Fibroblast of mammary gland (primary cell): Measurements from ENCODE around the gene RAD51C.

Experiments used
- DNase-seq: peaks from one replicate; pipeline ENCODE4 v3.0.0-alpha.2; 2010; ENCODE audit warnings: low read depth
- H3K4me3 ChIP-seq: 2 replicates; pipeline ENCODE4 v1.5.1; 2011; ENCODE audit warnings: low read depth, mild to moderate bottlenecking, low read length, moderate library complexity; ENCODE audit not compliant: control insufficient read depth
- TF ChIP-seq, protein P1 (sequence below): conservative IDR thresholded peaks from 2 replicates; pipeline ENCODE4 v1.5.1; 2011; ENCODE audit warnings: low read depth, low read length, inconsistent platforms; ENCODE audit not compliant: control insufficient read depth, insufficient read depth

RAD51C gene

DNA sequence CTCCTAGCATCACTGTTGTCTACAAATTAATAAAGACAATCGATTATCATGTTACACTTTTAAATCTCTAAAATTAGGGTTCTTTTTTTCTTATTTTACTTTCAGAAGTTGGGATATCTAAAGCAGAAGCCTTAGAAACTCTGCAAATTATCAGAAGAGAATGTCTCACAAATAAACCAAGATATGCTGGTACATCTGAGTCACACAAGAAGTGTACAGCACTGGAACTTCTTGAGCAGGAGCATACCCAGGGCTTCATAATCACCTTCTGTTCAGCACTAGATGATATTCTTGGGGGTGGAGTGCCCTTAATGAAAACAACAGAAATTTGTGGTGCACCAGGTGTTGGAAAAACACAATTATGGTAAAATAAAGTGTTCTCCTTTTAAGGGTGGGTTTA, 2.4 kb downstream of the RAD51C start:
- H3K4me3 ChIP-seq, result no peak overlapping the region
- no peak for DNase-seq
- TF ChIP-seq, protein P1, sequence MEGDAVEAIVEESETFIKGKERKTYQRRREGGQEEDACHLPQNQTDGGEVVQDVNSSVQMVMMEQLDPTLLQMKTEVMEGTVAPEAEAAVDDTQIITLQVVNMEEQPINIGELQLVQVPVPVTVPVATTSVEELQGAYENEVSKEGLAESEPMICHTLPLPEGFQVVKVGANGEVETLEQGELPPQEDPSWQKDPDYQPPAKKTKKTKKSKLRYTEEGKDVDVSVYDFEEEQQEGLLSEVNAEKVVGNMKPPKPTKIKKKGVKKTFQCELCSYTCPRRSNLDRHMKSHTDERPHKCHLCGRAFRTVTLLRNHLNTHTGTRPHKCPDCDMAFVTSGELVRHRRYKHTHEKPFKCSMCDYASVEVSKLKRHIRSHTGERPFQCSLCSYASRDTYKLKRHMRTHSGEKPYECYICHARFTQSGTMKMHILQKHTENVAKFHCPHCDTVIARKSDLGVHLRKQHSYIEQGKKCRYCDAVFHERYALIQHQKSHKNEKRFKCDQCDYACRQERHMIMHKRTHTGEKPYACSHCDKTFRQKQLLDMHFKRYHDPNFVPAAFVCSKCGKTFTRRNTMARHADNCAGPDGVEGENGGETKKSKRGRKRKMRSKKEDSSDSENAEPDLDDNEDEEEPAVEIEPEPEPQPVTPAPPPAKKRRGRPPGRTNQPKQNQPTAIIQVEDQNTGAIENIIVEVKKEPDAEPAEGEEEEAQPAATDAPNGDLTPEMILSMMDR, result no peak

DNA sequence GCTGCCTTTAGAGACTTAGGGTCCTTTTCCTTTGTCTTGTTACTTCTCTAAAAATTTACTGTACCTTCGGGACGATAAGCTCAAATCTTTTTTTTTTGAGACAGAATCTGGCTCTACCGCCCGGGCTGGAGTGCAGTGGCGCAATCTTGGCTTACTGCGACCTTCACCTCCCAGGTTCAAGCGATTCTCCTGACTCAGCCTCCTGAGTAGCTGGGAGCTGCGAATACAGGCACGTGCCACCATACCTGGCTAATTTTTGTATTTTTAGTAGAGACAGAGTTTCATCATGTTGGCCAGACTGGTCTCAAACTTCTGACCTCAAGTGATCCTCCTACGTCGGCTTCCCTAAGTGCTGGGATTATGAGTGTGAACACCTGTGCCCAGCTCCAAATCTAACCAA, 7.4 kb downstream of the RAD51C start:
- DNase-seq, result no peak
- no peak overlapping the region for H3K4me3 ChIP-seq
- TF ChIP-seq, protein P1, result no peak

DNA sequence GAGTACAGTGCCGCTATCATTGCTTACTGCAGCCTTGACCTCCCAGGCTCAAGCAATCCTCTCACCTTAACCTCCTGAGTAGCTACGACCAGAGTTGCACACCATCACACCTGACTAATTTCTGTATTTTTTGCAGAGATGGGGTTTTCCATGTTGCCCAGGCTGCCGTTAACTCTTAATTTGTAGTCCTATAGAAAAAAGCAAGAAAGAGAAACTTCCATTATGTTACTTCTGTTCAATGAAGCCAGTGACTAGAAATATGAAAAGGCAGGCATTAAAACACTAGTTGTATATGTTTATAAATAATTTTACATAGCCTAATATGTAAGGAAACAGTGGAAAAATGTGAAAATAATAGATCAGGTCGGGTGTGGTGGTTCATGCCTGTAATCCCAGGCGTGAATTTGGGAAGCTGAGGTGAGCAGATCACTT, 9.7 kb downstream of the RAD51C start:
- TF ChIP-seq, protein P1, result no peak
- no peak for DNase-seq
- H3K4me3 ChIP-seq, result no peak overlapping the region

DNA sequence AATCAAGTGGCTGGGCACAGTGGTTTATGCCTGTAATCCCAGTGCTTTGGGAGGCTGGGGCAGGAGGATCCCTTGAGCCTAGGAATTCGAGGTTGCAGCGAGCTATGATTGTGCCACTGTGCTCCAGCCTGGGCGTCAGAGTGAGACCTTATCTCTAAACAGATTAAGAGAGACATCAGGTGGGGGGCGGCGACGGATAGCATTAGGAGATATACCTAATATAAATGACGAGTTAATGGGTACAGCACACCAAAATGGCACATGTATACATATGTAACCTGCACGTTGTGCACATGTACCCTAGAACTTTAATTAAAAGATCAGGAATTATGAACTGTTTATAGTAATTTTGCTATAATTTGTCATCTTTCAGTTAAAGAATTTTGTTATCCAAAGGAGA, 10.3 kb downstream of the RAD51C start:
- TF ChIP-seq, protein P1, result no peak
- no peak for DNase-seq
- H3K4me3 ChIP-seq, result no peak overlapping the region

DNA sequence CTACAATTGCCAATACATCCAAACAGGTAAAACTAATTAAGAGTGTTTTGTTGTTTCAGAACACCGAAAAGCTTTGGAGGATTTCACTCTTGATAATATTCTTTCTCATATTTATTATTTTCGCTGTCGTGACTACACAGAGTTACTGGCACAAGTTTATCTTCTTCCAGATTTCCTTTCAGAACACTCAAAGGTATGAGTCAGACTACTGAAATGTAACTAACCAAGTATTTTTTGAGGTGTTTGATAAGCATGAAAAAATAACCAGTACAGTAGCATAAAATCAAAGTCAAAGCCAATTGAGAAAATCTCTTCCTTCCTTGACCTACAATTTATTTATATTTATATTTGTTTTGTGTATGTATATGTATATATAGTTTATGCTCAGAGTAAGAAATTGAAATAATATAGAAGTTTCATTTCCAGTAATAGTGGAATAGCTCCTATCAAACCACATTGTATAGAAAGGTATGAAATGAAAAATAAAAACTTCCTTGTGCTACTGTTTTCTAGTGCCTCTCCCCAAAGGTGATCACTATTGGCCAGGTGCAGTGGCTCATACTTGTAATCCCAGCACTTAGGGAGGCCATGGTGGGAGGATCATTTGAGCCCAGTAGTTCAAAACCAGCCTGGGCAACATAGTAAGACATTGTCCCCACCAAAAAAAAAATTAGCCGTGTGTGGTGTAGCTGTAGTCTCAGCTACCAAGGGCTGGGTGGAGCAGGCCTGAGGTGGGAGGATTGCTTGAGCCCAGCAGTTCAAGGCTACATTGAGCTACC, 10.9 kb downstream of the RAD51C start:
- DNase-seq, result peak; percentile 36
- TF ChIP-seq, protein P1, result no peak
- H3K4me3 ChIP-seq, result no peak overlapping the region

DNA sequence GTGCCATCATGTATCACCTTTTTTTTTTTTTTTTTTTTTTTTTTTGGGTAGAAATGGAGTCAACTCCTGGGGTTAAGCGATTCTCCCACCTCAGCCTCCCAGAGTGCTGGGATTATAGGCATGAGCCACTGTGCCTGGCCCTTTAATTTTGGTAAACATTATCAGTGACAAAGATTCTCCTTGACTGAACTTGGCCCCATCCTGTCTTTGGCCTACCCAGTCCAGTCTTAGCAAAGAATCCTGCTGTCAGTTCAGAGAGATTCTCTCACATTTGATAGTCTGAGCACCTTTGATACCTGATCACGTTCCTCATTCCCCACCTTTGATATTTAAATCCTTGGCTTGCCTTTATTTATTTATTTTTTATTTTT, 11.5 kb downstream of the RAD51C start:
- no peak overlapping the region for H3K4me3 ChIP-seq
- TF ChIP-seq, protein P1, result no peak
- no peak for DNase-seq

DNA sequence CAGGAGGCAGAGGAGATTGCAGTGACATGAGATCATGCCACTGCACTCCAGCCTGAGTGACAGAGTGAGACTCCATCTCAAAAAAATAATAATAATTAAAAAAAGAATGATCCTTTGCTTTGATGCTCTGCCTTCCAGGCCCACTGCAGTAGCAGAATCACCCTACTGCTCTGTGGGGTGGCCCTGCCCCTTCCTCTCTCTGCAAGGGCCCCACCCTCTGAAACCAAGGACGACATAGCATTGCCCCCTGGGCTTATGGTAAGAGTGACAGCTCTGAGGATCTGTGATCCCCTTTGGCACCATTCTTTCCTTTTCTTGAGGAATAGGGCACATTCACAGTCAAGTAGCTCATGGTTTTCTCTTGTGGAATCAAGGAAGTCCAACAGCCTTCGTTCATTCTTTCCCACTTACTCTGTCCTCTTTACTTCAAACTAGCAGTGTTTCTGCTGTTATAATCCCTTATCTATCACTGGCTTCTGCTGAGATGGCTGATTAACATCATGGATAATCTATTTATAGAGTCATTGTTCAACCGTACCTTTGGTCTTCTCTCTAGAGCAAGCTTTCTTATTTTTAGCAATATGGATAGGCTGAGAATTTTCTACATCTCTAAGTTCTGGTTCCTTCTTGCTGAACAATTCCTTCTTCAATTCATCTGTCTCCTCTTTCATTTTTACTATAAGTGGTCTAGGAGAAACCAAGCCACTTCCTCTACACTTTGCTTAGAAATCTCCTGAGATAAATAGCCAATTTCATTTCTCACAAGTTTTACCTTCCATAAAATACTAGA, 14.1 kb downstream of the RAD51C start:
- TF ChIP-seq, protein P1, result no peak
- no peak for DNase-seq
- no peak overlapping the region for H3K4me3 ChIP-seq
